Stimulated activated CD8-positive, alpha-beta memory T cell treated with anti-CD3 and anti-CD28 coated beads, Interleukin-7, amount 100 ng/mL, for 4 hours (primary cell): ENCODE results near the gene NOL8.

Experiments
- DNase-seq, 2 donors: peaks; one replicate each; pipeline ENCODE4 v3.0.0-alpha.2; 2020; ENCODE audit warnings: low read depth in 2 of 2

Gene NOL8

DNA sequence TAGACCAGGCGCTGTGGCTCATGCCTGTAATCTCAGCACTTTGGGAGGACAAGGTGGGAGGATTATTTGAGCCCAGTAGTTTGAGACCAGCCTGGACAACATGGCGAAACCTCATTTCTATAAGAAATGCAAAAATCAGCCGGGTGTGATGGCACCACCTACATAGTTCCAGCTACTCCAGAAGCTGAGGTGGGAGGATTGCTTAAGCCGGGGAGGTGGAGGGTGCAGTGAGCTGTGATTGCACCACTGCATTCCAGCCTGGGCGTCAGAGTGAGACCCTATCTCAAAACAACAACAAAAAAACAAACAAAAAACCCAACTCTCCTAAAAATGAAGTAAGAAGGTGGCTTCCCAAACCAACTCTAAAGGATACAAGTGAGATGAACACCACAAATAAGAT is 54.6 kb downstream of the NOL8 start:
- no peak for DNase-seq

DNA sequence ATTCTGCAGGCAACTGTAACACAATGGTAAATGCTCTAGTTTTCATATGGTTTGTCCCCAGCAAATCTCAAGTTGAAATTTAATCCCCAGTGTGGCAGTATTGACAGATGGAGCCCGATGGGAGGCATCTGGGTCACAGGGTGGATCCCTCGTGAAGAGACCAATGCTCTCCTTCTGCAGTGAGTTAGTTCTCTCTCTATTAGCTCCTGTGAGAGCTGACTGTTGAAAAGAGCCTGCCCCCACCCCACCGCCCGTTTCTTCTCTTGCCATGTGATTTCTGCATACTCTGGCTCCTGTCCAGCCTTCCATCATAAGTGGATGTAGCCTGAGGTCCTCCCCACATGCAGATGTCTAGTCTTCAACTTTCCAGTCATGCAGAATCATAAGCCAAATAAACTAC is 58.7 kb downstream of the NOL8 start:
- no peak for DNase-seq

DNA sequence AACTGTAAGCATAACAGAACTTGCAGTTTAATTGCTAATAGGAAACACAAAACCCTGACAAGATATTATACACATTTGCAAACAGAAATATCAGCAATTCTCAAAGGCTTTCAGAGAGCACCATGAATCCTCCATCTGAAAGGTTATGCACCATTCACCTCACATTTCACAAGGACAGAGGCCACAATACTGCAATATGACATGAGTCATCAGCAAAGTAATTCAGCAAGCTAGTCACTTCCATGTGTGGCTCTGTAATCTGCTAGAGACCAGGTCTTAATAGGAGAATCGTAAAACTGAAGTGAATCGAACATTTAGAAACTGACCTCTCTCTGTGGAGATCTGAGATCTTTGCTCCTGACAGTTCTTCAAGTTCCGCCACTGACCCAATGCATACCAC is 60.0 kb downstream of the NOL8 start:
- DNase-seq, result no peak

DNA sequence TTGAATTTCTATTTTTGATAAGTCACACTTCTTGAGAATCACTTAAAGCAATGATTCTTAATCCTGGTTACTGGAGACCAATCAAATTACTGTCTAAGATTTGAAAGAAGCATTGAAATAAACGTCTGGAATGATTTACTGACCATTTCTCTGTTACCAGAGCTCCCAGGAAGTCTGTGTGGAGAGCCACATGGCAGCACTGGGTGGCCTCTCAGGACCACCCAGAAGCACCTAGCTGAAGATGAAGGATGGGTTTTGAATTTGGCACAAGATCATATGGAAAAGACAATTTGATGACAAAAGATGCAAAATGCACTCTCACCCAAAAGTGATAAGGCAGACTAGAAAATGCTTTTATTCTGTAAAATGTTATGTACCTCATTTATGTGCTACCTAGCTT is 62.0 kb downstream of the NOL8 start:
- DNase-seq, result no peak

DNA sequence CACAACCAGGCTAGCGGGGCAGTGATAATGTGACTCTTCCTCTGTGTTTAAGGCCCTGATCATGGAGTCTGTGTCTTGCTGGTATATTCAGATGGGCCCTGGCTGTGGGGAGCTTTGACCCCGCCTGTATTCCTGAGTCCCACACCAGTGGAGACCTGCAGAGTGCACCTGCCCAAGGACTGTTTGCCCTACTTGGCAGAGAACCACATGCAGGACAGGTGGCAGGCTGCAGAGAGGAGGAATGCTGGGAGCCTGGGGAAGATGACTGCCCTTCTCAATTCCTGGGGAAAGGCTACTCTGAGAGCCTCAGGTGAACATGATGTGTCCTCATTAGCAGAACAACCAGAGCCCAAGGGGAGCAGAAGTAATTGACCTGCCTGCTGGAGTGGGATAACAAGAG is 67.8 kb downstream of the NOL8 start:
- no peak for DNase-seq

DNA sequence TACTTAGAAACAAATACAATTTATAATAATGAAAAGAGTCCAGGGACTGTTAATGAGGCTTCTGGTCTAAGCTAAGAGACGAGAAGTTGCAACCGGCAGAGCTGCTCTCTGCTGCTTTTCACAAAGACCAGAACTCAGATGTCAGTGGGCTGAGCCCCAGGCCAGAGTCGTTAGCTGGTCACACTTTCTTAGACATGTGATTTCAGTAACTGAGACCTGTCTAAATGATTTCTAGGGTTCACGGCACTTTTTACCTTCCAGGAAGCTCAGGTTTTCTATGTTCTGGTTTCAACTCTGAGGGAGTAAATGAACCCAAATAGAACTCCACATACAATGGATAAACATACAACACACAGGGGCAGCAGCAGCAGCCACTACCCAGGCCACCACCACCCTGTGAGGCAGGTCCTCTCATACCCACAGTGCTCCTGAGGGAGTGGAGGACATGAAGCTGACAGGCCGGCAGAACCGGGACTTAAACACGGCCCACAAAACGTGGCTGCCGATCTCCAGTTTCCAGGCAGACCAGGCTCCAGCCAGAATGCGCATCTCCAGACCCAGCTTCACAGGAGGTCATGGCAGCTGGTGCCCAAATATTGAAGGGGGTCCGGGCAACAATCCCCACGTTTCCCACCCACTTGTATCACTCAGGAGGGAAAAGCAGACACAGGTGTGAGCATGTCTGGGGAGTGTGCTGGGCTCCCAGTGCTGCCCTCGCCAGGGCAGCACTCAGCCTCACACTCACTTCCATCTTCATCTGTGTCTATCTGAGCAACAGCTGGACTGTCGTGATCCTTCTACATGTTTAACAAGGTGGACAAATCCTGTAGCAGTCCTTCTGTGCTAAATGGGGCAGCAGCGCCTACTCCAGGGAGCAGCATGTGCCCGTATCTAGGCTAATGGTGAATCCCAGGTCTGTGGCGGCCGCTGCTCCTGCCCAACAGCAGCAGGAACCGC is 70.5 kb downstream of the NOL8 start:
- no peak for DNase-seq

DNA sequence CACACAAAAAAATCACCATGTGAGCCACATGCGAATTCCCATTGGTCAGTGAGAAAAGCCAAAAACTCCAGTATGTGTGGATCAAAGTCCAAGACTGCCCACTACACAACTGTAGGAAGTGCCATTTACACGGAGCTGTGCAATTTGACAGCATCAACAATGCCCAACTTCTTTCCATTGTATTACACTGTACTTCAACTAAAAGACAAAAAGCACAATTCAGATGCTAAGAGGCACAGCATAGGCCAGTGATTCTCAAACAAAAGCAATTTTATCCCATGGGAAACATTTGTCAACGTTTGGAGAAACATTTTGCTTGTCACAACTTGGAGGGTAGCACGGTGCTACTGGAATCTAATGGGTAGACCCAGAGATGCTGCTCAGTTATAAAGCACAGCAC is 71.5 kb downstream of the NOL8 start:
- no peak for DNase-seq

DNA sequence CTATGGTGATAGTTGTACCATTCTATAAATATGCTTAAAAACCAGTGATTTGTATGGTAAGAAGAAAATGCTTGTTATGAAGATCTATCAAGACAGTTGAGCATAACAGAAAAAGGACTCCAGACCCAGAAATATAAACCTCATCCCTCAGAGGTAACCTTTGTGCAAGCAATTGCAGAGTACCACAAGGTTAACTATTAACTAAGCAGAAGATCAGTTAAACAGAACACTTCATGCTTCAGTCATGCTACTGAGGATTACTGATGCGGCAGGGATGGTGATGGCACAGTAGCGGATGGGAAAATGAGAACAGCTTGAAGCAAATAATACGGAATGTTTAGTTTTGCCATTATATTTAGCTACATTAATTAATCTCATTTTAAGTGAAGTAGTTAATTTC is 77.2 kb downstream of the NOL8 start:
- no peak for DNase-seq
